Stimulated activated CD4-positive, alpha-beta T cell treated with anti-CD3 and anti-CD28 coated beads, Interleukin-15, amount 100 ng/mL, for 48 hours (primary cell): Measurements from ENCODE around the gene TXNDC16.

Source experiments
- DNase-seq, 2 donors: peaks; one replicate each; pipeline ENCODE4 v3.0.0-alpha.2; 2020; ENCODE audit warnings: low read depth in 2 of 2

The TXNDC16 gene

GRCh38 chr14:52447236-52447635 lies 105.1 kb downstream of the TXNDC16 start:
- no peak for DNase-seq

- DNase-seq: no peak
These were observed 106.0 kb downstream of the TXNDC16 start for GRCh38 chr14:52446355-52446754.

DNA sequence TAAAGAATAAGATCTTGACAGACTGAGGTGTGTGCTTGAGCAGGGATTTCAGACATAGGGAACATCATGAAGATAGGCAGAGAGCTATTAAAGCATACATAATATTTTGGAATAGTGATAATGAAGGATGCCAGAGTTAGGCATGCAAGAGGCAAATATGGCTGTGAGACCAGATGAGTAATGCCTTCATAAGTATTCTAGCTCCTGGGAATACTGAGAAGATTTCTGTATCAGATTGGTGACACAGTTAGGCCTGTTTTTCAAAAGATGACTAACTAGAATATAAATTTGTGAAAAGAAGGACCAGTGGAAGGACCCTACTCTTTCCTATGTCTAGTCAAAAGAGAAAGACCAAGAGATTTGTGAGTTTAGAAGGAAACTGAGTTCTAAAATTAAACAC lies 108.8 kb downstream of the TXNDC16 start:
- no peak for DNase-seq

GRCh38 chr14:52442602-52443001 lies 109.7 kb downstream of the TXNDC16 start:
- no peak for DNase-seq

DNA sequence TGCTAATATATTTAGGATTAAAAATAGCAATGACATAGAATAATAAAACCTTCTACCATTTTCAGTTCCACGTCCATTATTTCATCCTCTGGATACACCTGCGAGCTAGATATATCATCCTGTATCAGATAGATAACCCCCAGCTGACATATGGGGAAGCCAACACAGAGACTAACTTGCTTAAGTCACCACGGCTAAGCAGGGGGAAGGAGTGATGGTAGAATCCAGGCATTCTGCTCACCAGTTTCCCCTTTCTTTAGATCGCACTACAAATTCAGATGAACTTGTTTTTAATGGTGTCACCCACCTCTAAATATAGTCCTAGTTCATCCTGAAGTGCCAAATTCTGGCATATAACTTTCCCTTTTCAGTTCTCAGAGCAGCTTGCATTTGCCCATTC lies 110.1 kb downstream of the TXNDC16 start:
- DNase-seq: no peak

DNA sequence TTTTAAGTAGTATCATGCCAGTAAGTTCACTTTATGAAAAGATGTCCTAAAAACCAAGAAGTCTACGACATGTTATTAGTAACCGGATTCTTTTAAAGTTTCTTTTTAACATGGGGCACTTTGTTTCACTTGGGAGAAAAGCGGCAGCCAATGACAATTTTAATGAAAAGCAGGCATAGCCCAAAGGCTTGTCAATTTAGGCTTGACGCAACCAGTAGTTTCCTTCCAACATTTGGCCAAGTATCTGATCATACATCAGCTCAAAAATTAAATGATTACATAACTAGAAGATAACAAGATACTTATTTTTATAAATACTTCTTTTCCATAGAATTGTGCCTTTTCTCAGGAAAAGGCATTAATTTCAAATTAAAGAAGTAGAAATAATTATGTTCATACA lies 112.8 kb downstream of the TXNDC16 start:
- no peak for DNase-seq

- no peak for DNase-seq
These were observed 117.3 kb downstream of the TXNDC16 start for GRCh38 chr14:52434955-52435354.

GRCh38 chr14:52430474-52430873 lies 121.8 kb downstream of the TXNDC16 start:
- no peak for DNase-seq

DNA sequence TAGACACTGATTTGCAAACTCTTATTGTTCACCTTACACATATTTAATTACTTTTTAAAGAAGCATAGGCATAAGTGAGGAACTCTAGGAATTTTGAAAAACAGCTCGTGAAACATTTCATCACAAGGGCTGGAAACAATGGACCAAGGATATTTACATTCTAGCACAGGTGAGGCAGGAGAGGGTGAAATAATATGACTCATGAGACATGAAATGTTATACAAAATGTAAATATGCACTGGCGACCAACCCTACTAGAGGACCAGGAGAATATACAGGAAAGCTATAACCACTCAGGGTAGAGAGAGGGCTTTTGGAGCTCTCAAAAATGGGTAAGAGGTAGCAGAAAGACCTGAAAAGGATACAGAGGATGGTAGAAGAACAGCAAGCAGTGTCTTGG lies 122.9 kb downstream of the TXNDC16 start:
- no peak for DNase-seq

DNA sequence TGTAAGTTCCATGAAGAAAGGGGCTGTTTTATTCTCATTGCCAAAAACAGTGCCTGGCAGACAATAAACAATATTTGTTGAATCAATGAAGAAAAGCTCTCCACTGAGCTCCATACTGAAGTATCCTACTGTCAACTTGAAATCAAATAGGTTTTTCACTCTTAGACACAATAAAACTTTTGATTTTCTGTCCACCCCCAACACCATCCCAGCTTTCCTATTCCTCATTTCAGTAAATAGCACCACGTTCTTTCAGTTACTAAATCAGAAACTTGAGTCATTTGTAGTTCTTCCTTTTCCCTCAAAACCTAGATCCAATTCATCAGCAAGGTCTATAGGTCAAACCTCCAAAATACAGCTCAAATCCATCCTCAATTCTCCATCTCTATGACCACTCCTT lies 124.8 kb downstream of the TXNDC16 start:
- no peak for DNase-seq

- no peak for DNase-seq
These were observed 129.5 kb downstream of the TXNDC16 start for GRCh38 chr14:52422650-52423356.

- no peak for DNase-seq
These were observed 135.2 kb downstream of the TXNDC16 start for GRCh38 chr14:52417139-52417538.

DNA sequence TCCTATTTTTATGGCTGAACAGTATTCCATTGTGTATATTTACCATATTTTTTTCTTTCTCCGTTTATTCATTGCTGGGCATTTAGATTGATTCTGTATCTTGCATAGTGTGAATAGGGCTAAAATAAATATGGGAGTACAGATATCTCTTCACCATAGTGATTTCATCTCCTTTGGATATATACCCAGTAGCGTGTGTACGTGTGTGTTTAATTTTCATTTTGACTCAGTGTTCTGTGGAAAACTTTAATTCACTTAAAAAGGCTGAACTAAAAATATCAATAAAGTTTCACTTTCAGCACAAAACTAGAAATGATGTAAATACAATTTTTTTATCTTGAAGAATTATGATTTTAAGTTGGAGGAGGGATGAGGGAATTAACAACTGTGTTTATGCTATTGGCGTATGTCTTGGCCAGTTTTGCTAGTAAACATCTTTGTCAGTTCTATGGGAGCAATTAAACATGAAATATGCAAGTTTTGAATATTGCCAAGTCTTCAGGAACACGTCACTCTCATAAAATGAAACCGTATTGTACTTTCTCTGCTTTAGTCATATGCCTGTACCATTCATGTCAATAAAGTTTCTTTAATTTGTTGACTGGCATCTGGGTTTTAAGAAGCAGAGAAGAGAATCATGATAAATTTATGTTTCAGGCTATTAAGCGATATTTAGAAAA lies 138.4 kb downstream of the TXNDC16 start:
- DNase-seq: no peak

GRCh38 chr14:52412426-52412825 lies 139.9 kb downstream of the TXNDC16 start:
- no peak for DNase-seq

DNA sequence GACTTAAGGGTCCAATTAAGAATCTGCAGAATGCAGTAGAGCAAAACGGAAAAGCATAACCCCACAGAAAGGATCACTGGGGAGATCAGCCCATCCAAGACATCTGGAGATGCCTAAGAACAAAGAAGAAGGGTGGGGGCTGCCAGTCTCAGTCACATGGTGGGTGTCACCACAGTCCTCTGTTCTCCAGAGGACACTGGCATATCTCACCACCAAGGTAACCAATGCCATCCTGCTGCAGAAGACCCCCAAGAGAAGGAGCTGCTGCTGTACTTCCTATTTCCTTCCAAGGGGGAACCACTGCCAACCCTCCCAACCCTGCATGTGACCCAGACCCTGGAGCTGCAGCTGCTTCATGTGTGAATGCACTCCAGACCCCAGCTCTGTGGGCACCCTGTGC lies 147.0 kb downstream of the TXNDC16 start:
- DNase-seq: no peak

GRCh38 chr14:52402812-52403526 lies 149.3 kb downstream of the TXNDC16 start:
- peak; percentile 5 to 12 for DNase-seq

DNA sequence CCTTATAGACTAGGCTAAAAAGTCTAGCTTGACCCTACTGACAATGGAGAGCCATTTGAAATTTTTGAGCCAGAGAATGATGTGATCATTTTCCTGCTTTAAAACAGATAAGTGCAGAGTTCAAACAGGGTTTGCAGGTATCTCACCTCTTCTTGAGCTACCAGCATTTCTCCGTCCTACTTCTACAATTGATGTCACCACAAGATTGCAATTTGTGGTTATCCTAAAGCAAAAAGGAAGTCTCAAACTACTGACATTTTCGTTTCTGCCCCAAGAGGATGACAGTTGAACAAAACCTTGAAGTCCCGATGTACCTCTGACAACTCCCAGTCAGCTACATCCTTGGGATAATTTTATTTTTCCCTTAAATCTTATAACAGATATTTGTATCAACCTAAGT lies 151.5 kb downstream of the TXNDC16 start:
- no peak for DNase-seq

DNA sequence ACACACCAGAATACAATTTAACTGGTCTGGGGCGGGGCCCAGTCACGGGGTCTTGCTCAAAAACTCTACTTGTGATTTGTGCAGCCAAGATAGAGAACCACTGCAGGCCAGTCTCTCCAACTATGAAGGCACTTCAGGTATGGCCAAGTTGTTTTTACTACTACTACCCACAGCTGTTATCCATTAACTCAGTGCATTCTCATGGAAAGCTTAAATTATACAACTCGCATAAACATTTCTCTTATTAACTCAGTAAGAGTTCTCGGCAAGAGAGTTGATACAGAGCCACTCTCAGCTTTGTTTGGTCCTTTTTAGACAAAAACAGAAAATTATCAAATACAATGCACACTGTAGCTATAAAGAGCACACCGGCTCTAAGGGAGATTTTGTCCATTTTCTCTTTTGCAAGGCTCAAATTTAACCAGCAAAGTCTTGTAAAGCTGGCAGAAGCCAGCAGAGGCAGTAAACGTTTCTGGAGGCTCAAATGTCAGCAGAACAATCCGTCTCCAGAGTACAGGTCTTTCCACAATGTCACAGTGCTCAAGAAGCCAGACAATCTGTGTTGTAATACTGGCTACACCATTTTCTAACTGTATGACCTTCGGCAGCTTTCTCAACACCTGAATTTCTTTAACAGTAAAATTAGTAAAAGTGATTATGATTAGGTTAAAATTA lies 152.2 kb downstream of the TXNDC16 start:
- no peak for DNase-seq

- no peak for DNase-seq
These were observed 153.2 kb downstream of the TXNDC16 start for GRCh38 chr14:52399104-52399503.

DNA sequence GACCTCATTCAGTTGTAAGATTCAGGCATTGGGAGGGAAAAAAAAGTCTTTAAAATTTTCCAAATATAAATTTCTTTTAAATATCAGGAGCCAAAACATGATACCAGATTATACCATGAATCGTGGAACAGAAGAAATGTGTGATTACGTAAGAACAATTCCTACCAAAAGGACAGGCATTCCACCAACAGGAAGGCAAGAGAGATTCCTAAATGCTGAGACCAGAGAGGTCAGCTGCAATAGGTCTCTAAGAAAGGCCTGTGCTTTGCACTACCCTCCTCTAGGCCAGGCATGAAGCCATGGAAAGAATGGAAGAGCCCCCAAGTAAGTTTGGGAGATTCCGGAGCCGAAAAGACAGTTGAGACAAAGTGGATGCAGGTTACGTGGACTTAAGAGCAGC lies 154.5 kb downstream of the TXNDC16 start:
- DNase-seq: no peak

DNA sequence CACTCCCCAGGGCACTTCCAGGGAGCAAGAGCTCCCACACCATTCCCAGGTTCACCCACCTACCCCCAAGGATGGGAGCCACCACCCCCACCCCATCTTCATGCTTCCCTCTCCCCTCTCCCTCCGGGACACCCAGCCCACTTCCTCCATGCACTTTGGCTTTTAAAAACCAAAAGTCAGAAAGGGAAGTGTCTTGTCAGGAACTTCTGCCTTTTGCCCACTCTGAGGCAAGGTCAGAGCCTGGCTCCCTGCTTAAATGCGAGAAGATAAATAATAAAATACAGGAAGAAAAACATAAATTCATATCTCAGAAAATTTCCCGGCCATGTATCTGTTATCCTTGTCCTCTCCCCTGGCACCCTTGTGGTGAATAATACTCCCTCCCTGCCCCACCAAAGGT lies 156.6 kb downstream of the TXNDC16 start:
- DNase-seq: no peak

DNA sequence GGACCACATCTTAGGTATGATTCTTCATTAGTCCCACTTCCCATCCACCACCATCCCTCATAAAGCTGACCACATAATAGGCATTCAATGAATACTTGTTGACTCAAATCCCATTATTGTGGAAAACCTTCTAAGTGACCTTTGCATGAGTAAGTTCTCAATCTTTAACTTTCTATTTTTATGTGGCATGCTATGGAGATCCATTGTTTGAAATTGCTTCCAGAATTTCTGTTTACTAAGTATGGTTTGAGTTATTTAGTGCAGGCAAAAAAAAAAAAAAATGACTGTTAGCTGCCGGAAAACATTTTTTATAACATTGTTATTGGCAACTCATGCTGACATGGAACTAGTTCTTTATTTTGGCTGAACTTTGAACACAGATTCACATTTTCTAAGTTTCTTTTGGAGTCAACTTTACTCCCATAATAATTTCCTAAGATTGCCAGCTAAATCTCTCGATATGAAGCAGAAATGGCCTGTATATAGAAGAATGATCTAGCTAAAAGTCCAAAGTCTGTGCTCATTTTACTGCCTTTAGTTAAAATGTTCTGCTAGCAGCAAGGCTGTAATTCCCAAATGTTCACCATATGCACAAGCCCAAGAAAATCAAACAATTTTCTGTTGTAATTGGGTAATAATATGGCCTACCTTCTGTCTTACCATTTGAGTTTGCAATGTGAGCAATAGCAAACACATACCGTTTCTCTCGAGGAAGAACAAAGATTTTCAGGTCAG lies 160.3 kb downstream of the TXNDC16 start:
- DNase-seq: no peak
